GM18870 (cell line): Measurements from ENCODE around the gene MFN2.
A peak's percentile ranks its signal among the peaks of the same experiment; 100 is the strongest.

Experiments
- ATAC-seq: cut with Tn5 transposase; IDR thresholded peaks from one replicate; pipeline ENCODE4 v1.9.1; 2021; ENCODE audit warnings: moderate library complexity; ENCODE audit not compliant: unreplicated experiment

The MFN2 gene

DNA sequence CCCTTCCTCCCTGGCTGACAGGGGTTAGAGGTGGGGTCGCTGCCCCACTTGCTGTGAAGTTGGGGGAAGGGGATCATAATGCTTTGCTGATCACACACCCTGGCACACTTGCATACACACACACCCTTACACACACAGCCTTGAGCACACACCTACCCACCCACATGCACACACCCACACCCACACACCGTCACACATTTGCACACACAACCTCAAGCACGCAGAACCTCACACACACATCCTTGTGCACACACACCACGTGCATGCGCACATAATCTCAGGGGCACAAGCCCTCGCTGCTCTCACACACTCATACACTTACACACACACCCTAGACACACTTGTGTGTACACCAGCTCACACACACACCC is 66.5 kb downstream of the MFN2 start:
- no peak for ATAC-seq

DNA sequence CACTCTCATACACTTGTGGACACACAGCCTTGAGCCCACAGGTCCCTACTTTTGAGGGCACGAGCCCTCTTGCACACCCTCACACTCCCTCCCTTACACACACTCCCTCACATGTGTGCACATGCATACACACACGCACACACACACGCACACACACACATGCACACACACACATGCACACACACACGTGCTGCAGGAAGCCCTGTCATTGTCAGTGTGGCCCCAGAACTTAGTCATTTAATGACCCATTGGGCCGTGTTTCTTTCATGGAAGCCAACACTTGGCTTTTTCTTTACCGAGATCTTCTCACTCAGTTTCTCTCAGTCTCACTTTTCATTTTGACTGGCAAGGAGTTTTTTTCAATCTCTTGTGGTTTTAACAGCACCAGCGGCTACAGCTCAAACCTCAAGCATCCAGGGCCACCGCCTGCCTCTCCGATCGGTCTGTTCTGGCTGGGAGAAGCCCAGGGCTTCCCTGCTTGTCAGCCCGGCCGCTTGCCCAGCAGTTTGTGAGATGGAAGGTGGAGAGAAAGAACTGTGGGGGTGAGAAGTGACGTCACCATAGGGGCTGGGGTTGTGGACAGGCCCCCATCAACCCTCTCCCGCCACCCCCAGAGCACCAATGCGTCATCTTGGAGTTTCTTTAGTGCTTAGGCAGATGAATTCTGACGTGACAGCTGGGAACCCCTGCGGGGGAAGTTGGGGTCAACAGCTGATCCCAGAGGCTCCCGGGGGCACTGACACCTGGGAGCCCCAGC is 67.1 kb downstream of the MFN2 start:
- ATAC-seq: peak; percentile 52

DNA sequence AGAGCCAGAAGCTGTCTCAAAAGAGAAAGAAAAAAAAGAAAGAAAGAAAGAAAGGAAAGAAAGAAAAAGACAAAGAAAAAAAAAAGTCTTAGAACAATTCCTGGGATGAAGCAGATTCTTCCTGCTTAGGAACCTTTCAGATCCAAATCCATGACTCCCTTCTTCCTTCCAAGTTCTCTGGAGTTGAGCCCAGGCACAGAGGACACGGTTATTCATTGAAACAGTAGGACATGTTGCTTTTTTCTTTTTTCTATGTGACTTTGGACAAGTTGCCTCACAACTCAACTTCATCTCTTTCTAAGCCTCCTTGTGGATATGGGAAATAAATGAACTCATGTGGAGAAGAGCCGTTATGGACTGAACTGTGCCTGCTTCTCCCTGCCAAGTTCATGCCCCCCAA is 68.1 kb downstream of the MFN2 start:
- ATAC-seq: no peak

DNA sequence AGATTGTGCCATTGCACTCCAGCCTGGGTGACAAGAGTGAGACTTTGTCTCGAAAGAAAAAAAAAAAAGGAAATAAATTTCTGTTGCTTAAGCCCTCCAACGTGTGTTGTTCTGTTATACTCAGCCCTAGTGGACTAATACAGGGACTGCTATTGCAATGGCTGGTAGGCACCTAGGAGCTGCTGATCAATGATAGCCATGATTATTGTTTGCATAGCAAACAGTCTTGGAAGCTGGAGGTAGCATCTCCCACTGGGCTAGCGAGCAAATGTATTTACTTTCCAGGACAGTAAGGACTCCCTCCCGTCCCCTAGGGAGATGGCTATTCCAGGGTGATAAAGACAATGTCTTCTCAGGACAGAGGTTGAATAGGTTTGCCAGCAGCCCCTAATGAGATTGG is 69.4 kb downstream of the MFN2 start:
- ATAC-seq: no peak

DNA sequence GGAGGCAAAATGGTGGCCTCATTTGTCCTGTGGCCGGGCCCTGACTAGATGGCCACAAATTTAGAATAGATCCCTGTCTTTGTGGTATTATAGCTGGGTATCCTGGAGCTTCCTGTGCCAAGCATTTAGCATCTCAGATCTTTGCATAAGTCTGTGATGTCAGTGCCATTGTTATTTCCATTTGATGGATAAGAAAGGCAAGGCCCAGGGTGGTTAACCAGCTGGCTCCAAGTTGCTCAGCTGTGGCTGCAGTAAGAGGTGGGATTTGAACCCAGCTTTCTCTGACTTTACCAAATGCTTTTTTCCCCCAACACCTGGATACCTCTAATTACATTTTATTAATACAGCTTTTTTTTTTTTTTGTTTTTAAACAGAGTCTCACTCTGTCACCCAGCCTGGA is 71.1 kb downstream of the MFN2 start:
- no peak for ATAC-seq

DNA sequence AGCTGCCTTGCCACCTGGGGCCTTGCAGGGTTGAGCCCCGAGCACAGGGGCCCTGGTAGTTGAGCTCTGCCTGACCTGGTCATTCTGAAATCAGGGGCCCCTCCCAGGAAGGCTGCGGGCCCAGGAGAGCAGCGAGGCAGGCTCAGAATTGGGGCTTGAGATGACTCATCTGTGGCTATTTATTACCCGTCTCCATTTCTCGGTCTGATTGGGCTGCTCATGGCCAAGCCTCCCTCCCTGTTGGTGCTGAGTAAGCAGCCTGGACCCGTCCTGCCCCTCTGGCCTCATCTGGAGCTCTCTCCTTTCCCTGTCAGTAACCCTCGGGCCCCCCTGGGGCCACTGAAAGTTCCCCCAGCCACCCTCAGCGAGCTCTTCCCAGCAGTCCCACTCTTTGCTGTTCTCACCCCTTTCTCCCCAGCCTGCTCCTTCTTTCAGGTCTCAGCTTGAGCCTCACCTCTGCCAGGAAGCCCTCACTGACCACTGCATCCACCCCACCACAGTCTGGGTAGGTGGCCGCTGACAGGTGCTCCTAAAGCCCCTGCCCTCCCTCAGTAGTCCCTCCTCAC is 71.8 kb downstream of the MFN2 start:
- peak; percentile 63 for ATAC-seq

DNA sequence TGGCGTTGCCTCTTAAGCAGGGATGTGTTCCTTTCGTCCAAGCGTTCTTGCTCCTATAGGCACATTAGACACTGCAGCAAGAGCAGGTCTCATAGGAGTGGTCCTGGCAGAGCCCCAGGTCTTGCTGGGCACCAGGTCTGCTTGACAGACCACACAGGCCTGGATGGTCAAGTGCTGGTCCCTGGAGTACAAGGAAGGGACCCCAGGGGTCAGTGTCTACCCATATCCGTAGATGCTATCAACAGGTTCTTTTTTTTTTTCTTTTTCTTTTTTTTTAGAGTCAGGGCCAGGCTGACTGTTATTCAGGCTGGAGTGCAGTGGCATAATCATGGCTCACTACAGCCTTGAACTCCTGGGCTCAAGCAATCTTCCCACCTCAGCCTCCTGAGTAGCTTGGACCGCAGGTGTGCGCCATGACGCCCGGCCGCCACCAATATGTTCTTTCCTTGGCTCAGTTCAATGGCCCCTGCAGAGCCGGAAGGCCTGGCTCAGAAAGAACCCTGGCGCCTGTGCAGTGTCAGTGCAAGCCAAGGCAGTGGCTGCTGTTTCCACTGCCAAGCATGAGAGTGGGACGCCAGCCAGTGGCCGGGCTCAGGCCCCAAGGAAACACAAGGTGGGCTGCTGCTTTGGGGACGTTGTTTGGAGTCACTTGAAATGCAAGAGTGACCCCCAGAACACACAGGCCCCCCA is 72.9 kb downstream of the MFN2 start:
- ATAC-seq: no peak

DNA sequence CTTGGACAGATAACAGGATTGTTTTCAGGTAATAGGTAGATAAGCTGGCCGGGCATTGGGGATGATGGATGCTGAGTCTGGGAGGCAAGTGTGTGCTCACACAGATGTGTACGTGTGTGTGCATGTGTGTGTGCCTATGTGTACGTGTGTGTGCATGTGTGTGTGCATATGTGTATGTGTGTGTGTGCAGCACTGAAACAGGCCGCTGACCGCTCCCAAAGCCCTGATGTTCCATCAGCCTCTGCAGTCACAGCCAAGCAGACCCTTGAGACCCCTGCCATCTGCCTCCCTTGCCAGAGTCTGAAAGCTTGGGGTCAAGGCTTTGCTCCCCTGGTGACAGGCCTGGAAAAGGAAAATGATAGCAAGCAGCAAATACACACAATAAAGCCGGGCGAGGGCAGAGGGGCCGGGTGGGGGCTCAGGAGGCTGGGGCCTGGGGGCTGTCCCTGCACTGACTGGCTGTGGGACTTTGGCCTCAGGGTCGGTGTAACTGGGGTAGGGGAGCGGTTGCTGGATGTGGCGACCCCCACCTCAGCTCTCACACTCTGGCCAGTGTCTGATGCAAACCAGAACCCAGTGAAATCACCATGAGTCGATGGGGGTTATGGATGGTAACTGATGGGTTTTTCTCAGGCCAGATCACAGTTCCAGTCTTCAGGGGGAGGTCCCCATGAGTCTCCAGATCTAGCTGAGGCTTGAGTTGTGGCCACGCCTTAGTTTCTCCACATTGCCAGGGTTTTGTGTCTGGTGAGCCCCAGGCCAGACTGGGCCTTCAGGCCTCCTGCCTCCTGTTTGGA is 73.7 kb downstream of the MFN2 start:
- no peak for ATAC-seq

DNA sequence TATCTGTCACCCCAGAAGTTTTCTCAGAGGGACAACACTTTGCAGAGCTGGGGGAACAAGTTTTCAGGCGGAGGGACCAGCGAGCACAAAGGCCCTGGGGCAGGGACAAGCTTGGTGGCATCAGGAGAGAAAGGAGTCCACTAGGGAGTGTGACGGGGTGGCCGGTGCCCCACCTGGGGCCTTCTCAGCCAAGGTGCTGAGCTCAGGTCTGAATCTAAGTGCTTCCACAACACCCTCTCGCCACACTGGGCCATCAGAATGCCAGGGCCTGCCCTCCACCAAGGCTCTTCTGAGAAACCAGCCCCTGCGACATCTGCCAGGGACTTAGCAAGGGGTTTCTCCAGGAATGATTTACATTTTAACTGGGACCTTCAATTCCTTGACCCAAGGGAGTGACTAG is 75.0 kb downstream of the MFN2 start:
- ATAC-seq: no peak

DNA sequence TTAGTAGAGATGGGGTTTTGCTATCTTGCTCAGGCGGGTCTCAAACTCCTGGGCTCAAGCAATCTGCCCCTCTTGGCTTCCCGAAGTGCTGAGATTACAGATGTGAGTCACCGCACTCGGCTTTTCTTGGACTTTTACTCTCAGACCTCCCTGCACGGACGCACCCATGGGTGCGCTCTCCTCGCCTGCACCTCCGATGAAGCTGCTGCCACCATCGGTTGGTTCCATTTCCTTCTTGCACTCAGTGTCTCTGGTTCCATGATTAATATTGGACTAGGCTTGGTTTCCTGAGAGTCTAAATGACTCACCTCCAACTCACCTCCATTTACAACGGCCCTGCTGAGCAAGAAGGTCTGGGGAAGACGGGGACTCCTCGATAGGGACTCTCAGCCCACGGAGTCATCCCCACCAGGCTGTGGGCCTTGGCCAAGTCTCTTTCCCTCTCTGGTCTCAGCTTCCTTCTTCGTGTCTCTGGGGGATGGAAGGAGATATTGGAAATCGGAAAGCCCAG is 76.1 kb downstream of the MFN2 start:
- ATAC-seq: no peak

DNA sequence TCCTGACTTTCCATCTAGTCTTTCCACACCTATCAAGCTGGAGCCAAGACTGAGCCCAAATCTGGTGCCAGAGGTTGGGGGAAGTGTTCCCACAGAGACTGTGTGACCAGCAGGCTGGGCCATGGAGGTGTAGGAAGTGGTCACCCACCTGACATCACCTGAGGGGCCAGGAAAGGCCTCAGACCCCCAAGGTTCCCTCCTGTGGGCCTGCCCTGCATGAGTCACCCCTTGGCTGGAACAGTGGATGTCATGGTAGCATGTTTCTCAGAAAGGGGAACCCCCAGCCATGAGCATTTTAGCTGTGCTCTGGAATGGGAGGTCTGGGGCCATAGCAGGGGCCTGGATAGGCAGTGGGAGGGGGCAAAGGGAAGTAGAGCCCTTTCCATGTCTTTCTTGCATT is 77.1 kb downstream of the MFN2 start:
- no peak for ATAC-seq

DNA sequence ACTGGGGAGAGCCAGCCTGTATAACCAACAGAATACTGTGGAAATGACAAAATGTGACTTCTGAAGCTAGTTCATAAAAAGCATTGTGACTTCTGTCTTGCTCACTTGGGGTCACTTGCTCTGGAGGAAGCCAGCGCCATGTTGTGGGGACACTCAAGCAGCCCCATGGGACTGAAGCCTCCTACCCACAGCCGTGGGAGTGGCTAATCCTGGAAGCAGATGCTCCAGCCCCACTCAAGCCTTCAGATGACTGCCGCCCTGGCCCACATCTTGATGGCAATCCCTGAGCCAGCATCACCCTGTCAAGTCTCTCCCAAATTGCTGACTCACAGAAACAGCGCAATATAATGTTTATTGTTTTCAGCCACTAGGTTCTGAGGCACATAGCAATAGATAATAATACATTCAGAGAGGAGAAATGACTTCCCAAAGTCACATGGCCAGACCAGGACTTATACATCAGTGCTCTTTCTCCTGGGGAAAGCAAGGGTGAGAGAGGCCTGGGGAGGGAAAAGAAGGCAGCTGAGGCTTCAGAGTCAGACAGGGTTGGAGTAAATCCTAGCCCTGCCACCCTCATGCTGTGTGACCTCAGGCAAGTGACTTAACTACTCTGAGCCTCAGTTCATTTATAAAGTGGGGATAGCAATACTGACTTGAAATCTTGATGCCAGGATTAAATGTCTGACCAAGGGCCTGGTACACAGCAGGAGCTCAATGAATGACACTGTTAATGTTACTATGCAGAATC is 77.9 kb downstream of the MFN2 start:
- no peak for ATAC-seq

DNA sequence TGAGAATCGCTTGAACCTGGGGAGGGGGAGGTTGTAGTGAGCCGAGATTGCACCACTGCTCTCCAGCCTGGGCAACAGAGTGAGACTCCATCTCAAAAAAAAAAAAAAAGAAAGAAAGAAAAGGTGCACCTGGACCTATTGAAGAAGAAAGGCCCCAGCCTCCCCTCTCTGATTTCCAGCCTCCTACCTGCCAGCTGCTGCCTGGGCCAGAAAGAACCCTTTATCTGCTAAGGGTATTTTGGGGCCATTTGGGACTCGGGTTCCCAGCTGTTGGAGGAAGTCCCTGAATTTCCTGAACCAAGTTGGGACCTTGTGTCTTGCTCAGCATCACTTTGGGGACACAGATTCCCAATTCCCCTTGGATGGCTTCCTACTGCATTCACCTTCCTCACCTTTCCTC is 79.0 kb downstream of the MFN2 start:
- ATAC-seq: no peak

DNA sequence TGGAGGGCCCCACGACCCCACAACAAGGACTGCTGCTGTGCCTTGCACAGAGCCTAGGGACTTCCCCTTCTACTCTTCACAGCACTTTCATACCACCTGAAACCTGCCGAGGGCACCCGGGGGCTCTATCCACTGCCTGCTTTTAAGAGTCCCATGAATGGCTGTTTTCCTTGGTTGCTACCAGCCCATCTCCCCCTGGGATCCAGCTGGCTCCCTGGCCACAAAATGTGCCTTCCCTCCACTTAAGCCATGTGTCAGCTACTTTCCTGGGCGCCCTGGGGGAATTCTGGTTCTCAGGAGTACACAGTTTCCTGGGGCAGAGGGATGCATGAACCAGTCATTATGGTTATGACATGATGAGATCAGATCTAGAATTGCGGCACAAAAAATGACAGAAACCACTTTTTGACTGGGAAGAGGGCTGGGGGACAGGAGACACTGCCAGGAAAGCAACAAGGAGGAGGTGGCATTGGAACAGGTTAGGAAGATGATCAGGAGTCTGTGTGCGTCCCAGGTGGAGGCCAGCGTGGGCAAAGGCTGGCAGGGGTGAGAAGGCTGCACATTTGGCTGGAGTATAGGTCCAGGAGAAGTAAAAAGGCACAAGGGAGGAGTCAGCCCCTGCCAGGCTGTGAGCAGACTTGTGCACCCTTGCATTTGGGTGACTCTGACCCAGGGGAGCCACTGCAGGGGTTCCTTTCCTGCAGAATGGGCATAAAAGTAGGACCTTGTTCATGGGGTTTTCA is 79.6 kb downstream of the MFN2 start:
- no peak for ATAC-seq

DNA sequence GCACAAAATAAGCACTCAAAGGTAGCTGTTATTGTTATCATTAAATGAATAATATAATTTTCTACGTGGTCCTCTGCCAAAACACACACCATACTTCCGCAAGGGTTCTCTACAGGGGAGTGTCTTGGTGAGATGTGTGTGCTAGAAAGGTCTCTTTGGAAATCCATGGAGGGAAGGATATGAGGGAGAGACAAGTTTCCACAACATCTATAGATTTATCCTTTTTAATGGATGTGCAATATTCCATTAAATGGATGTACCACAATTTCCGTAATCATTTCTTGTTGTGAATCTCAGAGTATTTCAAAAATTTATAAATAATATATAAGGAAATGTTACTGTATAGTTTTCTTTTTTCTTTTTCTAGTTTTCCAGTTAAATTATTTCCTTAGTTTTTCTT is 80.3 kb downstream of the MFN2 start:
- no peak for ATAC-seq
